NK-92 (cell line): ENCODE data around the gene TECPR2.
"Not testable (repeated sequence)": the region's sequence is repeated elsewhere in the genome, so short reads cannot be mapped to it uniquely, and the experiment has no call there.

Experiments used
- DNase-seq: peaks from one replicate; lab custom pipeline; 2025; ENCODE audit not compliant: unreplicated experiment; lab: John Stamatoyannopoulos, UW

The TECPR2 gene

DNA sequence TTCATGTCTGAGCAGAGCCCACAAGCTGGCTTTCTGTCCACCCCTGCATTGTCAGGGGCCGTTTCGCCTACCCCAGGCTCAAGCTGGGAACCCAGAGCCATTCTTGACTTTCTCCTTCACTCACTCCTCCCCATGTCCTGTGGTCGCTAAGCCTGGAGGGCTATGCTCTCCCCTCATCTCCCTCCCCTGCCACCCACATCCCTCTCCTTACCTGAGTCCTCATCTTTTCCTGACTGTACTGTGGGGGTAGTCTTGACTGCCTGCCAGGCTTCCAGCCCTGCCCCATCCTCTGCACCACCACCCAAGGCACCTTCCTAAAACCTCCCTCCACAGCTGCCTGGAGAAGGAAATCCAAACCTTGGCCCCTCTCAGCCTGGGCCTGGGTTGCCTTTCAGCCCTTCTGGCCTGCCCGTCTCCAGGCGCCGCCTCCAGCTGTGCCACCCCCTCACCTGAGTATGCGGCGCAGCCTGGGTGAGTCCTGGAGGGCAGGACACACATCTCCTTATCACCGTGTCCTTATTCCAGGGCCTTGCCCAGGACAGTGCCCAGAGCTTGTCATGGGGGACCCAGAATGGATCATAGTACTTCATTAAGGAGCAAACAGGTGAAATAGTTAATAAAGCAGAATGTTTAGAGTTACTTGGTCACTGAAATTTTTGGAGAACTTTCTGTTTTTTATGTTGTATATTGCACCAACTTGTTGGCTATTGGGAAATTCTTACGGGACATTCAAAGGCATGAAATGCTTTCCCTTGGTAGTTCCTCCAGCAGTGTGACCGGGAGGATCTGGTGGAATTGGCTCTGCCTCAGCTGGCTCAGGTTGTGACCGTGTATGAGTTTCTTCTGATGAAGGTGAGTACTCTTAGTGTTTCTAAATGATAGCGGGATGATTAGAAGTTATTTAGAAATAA is 28.7 kb upstream of the TECPR2 start:
- DNase-seq = no peak

DNA sequence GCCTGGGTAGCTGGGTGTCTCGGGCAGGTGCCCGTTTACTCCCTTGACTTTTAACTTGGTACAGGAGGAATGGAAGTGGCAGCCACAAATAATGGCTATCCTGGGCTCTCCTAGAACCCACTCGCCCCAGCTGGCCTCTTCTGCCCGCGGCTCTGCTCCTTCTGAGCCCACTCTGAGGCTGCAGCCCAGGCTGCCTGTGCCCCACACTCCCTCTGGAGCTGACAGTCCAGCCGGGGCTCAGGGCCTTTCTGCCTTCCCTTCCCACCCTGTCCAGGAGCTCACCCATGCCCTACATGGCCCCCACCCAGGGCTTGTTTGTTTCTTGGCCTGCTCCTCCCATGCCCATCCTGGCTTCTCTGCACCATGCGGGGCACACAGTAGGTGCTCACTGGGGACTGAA is 27.6 kb upstream of the TECPR2 start:
- DNase-seq = no peak

DNA sequence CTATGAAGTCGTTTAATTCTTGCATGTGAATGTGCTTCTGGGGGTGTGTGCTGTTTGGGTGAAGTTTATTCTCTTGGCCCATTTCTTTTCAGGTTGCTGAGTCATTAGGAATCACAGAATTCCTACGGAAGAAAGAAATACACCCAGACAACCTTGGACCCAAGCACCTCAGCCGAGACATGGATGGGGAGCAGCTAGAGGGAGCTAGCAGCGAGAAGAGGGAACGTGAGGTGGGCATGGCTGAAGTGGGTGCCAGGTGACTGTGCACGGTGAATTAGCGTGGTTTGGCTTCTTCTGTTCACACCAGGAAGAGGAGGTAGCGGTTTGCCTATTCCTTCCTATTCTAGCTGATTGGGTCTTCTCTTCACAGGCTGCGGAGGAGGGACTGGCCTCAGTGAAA is 24.0 kb upstream of the TECPR2 start:
- no peak for DNase-seq

DNA sequence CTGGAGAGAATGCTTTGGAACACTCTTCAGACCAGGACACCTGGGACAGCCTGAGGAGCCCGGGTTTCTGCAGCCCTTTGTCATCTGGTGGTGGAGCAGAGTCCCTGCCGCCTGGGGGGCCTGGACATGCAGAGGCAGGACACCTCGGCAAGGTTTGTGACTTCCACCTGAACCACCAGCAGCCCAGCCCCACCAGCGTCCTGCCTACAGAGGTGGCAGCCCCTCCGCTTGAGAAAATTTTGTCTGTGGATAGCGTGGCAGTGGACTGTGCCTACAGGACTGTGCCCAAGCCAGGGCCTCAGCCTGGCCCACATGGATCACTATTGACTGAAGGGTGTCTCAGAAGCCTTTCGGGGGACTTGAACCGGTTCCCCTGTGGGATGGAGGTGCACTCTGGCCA is 21.2 kb upstream of the TECPR2 start:
- DNase-seq = no peak

DNA sequence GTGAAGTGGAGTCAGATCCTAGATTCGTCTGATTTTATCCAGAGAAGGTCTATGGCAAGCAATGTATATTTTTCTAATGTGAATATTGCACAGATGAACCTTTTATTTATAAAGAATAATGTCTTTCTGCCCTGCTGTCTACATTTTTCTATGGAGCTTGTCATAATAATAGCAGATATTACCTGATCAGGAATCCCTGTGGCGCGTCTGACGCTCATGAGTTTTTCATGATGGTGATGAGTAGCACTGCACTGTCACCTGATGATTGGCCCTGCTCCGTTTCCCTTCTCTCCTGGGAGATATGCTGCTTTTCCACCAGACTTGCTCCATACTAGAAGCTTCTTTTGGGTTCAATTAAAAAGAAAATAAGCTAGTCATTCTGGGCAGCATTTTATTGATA is 20.5 kb upstream of the TECPR2 start:
- no peak for DNase-seq

DNA sequence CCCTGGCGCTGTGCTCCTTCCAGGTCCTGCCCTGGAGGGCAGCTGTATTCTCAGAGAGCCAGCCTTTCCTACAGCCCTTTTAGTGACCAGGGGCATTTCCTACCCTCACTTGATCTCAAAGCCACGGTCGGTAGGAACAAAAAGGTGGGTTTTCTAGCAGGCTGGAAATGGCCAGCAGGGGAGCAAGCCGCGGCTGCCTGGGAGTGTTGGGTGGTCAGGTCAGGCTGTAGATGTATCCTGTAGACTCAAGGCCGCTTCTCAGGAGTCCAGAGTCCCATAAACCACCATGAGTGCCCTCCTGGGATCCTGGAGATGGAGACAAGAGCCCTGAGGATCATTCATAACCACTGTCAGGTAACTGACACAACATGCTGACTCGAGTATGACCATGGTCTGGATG is 18.7 kb upstream of the TECPR2 start:
- no peak for DNase-seq

DNA sequence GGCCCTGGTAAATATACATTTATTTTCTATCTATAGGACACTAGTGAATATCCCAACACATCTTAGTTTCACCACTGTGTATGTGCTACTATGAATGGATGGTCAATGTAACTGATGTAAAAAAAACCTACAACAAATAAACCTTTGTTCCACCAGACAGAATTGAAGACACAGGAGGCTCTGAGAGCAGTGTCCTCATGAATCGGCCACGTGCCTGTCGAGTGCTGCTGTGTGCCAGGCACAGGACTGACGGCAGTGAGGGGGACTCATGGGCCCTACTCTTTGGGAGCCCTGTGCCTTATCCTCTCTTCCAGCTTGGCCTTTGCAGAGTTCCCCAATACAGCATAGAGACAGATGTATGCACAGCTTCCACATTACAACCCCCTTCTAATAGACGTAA is 18.3 kb upstream of the TECPR2 start:
- no peak for DNase-seq

DNA sequence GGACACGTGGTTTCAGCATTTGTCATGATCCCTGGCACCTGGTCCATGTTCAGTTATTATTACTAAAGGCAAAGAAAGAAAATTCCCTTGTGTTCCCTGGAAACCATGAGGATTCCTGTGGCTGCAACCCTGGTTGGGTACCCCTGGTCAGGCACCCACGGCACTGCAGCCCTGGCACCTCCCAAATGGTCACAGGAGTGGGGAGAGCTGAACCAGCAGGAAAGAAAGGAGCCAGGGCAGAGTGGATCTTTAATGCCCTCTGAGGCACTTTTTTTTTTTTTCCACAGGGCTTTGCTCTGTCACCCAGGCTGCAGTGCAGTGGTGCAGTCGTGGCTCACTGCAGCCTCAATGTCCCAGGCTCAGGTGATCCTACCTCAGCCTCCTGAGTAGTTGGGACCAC is 17.5 kb upstream of the TECPR2 start:
- no peak for DNase-seq

DNA sequence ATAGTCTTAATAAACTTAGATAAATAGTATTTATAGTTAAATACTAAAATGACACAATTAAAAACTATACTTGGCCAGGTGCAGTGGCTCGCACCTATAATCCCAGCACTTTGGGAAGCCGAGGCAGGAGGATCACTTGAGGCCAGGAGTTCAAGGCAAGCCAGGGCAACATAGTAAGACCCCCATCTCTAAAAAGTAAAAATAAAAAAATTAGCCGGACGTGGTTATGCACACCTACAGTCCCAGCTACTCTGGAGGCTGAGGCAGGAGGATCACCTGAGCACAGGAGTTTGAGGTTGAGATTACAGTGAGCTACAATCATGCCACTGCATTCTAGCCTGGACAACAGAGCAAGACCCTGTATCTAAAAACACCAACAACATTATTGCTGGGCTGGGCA is 16.1 kb upstream of the TECPR2 start:
- no peak for DNase-seq

DNA sequence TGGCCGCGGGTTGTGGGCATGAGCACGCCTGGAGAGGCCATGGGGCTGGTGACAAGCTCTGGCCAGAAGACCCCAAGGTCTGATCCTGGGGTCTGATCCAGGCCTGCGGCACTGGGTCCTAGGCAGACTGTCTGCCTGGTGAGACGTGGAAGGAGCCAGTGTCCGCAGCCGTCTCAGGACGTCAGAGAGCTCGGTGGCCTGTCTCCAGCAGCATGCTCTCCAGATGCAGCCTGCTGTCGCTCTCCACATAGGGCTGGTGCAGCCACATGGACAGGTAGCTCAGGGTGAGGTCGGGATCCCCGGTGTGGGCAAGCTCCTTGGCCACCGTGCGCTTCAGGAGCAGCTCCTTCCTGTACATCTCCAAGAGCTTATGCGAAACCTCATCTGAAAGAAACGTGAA is 14.4 kb upstream of the TECPR2 start:
- no peak for DNase-seq

DNA sequence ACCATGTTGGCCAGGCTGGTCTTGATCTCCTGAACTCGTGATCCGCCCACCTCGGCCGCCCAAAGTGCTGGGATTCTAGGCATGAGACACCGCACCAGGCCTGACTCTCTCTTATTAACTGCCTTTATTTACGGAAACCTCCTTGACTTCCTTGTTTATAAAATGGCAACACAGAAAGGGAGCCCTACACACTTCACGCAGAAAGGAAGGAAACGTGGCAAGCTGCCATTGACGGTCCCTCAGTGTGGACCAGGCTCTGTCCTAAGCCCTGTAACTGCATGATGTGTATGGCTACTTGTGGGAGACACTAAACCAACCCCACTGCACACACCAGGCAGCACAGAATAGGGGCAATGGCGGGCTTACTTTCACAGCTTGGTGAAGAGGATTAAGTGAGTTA is 11.7 kb upstream of the TECPR2 start:
- DNase-seq = no peak

DNA sequence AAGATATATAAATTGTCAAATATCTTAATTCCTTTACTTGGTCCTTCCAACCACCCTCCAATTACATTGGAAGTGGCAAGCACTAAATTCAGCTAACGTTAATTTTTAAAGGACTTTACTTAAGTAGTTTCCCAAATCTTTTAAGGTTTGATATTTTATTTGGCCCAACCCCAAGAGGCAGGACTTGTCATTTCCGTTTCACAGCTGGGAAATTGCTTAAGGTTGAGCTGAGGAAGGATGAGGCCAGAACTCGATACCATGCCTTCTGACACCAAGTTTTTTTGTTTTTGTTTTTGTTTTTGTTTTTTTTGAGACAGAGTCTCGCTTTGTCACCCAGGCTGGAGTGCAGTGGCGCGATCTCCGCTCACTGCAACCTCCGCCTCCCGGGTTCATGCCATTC is 11.1 kb upstream of the TECPR2 start:
- not testable (repeated sequence) for DNase-seq

DNA sequence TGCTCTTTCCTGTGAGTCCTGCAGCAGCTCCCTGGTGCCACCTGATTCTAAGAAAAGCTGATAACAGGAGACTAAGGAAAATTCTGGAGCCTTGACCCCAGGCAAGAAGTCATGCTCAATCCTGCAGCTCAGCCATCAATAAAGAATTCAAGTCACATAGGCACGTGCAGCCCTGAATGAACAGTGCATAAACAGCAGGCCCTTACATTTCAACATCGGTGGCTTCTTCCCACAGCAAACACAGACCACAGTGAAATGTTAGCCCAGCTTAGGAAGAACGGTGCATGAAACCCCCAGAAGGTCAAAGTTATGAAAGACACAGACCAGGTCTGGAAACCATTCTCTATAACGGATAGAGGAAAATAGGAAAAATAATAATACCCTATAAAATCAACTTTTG is 10.5 kb upstream of the TECPR2 start:
- no peak for DNase-seq

DNA sequence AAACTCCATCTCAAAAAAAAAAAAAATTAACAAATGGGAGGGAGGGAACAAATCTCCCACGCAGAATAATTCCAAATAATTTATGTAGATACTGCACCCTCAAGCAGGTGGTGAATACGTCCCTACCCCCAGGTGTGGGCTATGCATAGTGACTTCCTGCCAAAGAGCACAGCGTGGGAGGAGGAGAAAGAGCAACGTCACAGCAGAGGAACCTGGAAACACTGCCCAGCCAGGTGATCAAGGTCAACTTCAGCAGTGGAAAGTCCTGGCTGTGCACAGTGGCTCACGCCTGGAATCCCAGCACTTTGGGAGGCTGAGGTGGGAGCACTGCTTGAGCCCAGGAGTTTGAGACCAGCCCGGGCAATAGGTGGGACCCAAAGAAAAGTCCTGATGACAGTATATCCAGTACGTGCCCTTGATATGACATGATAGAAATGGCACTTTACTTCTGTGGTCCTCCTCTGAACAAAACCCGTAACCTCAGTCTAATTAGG is 9.6 kb upstream of the TECPR2 start:
- no peak for DNase-seq

DNA sequence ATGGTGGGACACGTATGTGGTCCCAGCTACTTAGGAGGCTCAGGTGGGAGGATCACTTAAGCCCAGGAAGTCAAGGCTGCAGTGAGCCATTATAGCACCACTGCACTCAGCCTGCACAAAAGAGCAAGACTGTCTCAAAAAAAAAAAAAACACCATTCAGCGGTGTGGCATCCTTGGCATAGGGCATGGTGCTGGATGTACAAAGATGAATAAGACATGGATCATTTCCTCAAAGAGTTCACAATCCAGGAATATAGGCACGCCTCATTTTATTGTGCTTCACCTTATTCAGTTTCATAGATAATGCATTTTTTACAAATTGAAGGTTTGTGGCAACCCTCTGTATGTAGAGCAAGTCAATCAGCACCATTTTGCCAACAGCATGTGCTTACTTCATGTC is 6.5 kb upstream of the TECPR2 start:
- DNase-seq = no peak

DNA sequence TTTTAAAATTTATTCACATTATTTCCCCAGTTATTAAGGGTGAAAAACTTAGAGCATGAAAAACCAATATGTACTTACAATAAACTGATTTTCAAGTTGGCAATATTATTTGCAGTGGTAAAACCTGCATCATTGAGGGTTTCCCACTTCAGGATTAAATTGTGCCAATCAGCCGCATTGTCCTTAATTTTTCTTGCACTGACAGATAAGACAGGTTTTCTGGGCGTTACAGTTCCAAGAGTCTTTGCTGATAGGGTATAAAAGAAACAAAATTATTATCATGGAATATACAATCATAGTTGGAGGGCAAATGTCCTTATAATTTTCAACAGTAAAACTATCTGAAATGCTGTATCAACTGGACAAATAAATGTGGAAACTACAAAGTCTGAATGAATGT is 3.4 kb upstream of the TECPR2 start:
- no peak for DNase-seq

DNA sequence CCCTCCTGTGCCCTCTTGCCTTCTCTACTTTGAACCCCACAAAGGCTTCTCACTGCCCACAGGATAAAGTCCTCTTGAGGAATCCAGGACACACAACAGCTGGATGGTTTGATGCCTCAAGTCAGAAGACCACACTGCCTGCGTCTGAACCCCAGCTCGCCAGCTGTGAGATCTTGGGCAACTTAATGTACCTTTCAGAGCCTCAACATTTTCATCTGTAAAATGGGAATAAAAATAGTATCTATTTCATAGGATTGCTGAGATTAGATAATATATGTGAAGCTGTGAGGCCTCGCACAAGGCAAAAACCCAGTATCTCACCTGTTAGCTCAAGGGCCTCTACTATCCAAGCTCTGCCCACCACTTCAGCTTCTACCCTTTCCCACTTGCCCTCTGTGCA is 2.4 kb upstream of the TECPR2 start:
- no peak for DNase-seq

DNA sequence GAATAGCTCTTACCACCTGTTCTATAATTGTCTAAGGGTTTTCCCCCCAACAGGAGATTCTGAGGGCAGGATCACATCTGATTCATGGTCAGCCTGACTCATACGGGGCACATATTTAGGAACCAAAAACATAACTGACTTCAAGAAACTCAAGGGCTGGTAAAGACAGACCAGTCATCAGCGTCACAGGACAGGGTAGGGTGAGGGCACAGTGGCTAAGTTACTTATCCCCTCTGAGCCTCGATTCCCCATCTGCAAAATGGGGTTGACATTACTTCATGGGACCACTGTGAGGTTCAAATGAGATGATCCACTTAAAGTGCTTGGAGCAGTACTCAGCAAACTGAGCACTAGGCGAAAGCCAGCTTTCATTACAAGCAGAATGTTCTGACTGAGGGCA is 657 bp upstream of the TECPR2 start:
- DNase-seq = no peak

DNA sequence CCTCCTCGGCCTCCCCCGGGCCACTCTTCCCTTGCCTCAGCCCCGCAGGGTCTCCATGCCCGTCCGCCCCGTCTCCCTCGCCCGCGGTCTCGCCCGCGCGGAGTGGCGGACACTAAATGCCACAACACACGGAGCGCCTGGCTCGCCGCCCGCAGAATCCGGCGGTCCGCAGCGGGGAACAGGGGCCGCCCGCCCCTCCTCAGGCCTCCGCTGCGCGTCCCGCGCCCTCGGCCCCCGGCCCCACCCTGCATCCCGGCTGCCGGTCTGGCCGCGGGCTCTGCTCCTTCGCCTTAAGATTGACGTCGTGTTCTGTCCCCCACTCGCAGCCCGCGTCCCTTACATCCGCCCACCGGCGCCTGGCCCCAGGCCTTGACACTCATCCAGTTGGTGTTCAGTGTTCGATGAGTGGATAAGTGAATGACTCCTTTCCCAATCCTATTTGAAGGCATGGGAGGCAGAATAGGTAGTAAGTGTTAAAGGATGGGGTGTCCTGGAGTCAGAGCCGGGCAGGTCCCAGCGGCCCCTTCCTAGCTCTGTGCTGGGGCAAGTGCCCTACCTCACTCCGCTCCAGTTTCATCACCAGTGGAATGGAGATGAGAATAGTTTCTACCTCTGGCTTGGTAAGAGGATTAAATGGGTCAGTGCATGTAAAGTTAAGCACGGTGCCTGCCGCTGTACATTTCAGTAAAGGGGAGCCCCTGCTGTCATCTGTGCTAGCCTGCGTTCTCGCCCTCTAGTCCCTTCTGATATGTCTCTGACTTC is 622 bp downstream of the TECPR2 start:
- DNase-seq = no peak

DNA sequence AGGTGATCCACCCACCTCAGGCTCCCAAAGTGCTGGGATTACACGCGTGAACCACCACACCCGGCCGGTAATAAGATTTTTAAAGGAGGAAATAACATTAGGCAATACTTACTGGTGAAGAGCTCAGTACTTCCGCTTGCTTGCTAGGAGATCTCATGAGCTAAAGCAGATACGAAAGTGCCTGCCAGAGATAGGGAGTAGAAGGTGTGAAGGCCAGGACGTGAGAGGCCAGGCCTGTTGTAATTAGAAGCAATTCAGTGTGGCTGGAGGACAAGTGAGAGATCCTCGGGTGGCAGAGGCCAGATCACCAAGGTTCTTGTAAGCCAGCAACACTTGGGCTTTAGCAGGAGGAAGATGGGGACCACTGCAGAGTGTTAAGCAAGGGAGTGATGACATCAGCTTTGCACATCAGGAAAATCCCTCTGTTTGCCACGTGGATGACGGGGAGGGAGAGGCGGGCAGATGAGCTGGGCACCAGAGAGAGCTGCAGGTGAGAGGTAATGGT is 7.6 kb downstream of the TECPR2 start:
- no peak for DNase-seq

DNA sequence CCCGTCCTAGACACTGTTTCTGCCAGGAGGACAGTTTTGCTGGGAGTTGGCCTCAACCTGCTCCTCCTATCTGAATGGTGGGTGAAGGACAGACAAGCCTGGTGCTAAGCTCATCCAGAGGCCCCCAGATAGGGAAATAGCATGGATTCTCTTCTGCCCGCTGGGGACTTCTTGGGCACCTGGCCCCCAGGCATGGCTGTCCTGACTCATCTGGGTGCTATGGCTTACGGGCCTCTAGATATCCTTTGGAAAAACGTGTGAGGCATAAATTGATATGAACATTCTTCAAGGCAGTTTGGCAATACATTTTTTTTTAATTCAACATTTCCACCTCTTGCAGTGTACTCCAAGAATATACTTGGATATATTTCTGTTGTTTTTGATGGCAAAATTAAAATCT is 8.6 kb downstream of the TECPR2 start:
- no peak for DNase-seq

DNA sequence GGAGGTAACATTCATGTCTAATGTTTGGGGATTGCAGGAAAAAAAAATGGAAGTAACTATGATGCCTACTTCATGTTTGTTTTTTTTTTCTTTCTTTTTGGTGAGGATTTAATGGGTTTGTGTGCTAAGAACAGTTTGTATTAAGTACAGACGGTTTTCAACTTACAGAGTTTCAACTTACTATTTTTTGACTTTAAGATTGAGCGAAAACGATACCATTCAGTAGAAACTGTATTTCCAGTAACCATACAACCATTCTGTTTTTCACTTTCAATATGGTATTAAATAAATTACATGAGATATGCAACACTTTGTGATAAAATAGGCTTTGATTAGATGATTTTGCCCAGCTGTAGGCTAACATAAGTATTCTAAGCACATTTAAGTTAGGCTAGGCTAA is 10.4 kb downstream of the TECPR2 start:
- DNase-seq = no peak
